ENCODE data around the gene CACNA2D2.

The CACNA2D2 gene

GRCh38 chr3:50503504-50504342 is at the start of gene CACNA2D2:
CACNA2D2 (minus strand) TSS chr3:50503634; CDS start chr3:50503423, 211 bp downstream.
- peak; percentile 64 for DNase-seq (ENCODE audit: low read depth, low spot score)

DNA sequence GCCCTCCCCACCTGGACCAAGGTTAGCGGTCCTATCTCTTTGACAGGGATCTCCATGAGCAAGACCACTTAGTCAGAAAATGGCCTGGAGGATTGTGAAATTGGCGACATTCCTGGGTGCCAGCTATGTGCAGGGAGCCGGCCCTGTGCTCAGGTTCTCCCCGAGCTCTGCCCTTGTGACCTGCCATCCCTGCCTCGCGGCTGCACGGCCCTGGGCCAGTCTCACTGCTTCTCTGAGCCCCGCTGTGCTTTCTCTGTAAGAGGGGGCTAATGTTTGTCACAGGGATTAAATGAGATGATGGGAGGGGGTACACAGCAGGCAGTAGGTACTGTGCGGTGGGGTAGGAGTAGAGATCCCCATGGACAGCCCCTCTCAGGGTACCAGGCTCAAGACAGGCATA is 49.2 kb upstream of the CACNA2D2 start:
- DNase-seq (ENCODE audit: low read depth, low spot score) = no peak

DNA sequence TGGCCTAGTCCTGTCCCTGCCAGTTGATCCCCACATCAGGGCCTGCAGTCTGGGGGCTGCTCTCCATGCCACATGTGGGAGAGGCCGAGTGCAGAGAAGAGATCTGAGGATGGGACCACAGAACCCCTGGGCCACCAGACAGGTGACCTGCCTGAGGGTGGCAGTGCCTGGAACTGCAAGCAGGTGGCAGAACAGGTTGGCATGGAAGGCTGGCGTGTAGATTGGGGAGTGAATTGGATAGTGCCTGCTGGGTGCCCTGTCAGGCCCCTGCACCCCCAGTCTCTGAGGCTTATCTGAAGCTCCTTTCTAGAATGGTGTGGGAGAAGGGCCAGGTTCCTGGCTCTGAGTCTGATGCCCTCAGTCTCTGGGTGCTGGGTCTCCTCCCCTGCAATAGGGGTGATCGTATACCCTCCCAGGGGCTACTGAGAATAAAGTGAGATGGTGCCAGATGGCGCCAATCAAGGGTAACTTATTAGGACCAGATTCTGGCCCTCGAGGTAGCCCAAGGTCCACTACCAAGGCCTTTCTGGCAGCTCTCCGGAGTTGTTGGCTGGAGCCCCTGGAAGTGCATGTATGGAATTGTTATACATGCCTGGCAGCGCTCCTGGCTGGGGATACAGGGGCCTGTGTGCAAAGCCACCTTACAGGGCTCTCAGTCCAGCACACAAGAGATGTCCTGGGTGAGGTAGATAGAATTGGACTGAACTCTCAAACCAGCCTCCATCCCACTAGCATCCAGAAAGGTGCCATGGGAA is 48.4 kb upstream of the CACNA2D2 start:
- DNase-seq (ENCODE audit: low read depth, low spot score) = no peak

- no peak for DNase-seq (ENCODE audit: low read depth, low spot score)
These were observed 47.7 kb upstream of the CACNA2D2 start for GRCh38 chr3:50551054-50551659.

DNA sequence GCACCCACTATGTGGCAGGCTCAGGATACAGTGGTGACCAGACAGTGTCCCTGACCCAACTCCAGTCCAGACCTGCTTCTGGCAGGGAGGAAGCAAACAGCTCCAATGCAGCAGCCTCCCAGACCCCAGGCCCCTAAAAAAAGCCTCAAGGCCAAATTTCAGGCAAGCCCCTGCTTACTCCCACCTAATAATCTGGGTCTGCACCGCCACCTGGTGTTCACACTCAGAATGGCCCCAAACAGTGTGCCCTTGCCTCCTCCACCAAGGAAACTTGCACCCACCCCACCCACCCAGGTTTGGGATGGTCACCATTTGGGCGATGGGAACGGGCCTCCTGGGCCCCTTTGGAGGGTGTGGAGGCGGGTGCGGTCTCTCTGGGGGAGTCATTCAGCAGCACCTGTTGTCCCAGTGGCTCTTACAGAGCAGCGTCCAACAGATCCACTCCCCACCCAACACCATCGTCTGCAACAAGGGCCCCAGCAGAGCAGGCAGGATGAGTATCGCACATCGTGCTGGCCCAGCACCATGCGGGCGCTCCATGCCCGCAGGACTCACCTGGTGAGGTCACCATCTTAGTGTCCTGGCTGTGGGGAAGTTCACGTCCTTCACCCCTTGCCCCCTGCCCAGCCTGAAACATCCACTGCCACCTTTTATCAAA is 46.8 kb upstream of the CACNA2D2 start:
- DNase-seq (ENCODE audit: low read depth, low spot score) = peak; percentile 89

- no peak for DNase-seq (ENCODE audit: low read depth, low spot score)
These were observed 45.8 kb upstream of the CACNA2D2 start for GRCh38 chr3:50549226-50549625.

DNA sequence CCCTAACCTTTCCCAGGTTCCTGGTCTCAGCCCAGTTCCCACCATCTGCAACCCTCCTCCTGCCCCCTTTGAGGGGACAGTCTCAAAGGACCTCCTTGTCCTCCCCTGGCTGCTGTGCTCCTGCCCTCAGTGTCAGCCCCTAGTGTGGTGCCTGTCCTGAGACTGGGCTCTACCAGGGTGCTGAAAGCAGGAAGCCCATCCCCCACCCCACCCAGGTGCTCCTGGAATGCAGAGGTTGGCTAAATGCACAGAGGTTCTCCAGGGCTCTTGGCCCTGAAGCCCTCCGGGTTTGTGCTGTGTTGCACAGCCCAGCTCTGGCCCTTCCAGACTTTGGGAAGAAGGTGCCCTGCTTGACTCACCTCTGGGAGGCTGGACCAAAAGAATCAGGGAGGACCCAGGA is 42.3 kb upstream of the CACNA2D2 start:
- no peak for DNase-seq (ENCODE audit: low read depth, low spot score)

GRCh38 chr3:50542177-50543034 is 39.0 kb upstream of the CACNA2D2 start:
- DNase-seq (ENCODE audit: low read depth, low spot score) = peak; percentile 93

GRCh38 chr3:50539356-50540286 is 36.2 kb upstream of the CACNA2D2 start:
- no peak for DNase-seq (ENCODE audit: low read depth, low spot score)

- DNase-seq (ENCODE audit: low read depth, low spot score) = no peak
These were observed 34.1 kb upstream of the CACNA2D2 start for GRCh38 chr3:50537421-50538129.

DNA sequence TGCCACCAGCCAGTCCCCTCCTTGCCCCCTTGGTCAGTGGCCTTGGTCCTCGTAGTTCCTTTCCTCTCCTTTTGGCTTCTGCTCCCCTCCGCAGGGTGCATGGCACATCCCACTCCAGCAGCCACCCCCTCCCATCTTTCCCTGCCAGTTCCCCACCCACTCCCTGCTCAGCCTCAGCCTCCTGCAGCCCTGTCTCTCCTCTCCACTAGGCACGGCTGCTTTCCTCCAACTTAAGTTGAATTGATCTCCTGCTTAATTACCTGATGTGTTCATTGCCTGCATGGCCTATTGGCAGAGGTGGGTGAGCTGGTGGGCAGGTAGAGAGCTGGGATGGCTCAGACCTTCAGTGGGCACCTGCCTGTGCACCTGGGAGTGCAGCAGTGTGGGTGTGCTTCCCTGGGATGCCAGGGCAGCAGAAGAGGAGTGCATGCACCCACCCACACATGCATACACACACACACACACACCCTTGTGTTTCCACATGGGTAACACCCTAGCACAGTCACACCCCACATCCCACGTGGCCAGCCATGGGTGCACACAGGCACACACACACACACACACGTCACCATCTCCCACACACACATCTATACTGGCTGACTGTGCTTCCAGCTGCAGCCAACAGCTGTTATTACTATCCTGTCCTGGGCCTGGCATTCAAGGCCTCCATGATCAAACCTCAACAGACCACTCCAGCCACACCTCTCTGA is 33.2 kb upstream of the CACNA2D2 start:
- no peak for DNase-seq (ENCODE audit: low read depth, low spot score)

GRCh38 chr3:50534681-50535330 is 31.4 kb upstream of the CACNA2D2 start:
- no peak for DNase-seq (ENCODE audit: low read depth, low spot score)

DNA sequence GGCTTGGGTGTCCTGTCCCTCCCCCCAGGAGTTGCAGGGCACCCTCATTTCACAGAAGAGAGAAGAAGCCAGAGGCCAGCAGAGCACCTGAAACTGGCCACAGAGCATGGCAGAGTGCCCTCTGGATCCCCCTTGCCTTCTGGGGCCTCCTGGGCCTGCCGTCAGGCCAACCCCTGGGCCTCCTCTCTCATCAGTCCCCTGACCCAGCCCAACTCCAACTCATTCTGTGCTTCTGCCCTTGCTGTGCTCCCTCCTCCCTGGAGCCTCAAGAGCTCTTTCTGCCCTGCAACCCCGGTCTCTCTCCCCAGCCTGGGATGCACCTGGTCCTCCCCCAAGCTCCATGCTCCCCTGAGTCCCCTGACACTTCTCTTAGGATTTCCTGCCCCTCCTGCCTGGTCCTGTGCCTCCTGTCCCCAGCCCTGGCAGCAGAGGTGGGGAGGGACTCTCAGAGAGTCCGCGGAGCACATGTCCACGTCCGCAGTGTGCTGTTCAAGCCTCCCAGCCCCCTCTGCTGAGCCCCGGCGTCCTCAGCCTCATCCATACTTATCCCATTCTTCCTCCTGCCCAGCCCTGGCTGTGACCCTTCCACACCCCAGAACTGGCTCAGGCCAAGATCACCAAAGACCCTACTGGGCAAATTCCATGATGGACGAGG is 30.5 kb upstream of the CACNA2D2 start:
- DNase-seq (ENCODE audit: low read depth, low spot score) = no peak

GRCh38 chr3:50533316-50533715 is 29.9 kb upstream of the CACNA2D2 start:
- DNase-seq (ENCODE audit: low read depth, low spot score) = no peak

- DNase-seq (ENCODE audit: low read depth, low spot score) = no peak
These were observed 28.8 kb upstream of the CACNA2D2 start for GRCh38 chr3:50532062-50532705.

GRCh38 chr3:50531201-50531600 is 27.8 kb upstream of the CACNA2D2 start:
- DNase-seq (ENCODE audit: low read depth, low spot score) = no peak
